C4-2B (cell line): Measurements from ENCODE around the gene SMIM7.
"Not testable (repeated sequence)": the region's sequence is repeated elsewhere in the genome, so short reads cannot be mapped to it uniquely, and the experiment has no call there.

Source experiments
- H3K27ac ChIP-seq: fragments of 450-650 bp; 2 replicates; pipeline ENCODE4 v1.5.1; 2017
- ZFX ChIP-seq: fragments of 450-650 bp; IDR thresholded peaks from 2 replicates; pipeline ENCODE4 v1.6.1; 2017
- TF ChIP-seq, protein P1 (sequence below): fragments of 450-650 bp; conservative IDR thresholded peaks from 2 replicates; pipeline ENCODE4 v1.5.1; 2017; ENCODE audit warnings: mild to moderate bottlenecking

Gene SMIM7

DNA sequence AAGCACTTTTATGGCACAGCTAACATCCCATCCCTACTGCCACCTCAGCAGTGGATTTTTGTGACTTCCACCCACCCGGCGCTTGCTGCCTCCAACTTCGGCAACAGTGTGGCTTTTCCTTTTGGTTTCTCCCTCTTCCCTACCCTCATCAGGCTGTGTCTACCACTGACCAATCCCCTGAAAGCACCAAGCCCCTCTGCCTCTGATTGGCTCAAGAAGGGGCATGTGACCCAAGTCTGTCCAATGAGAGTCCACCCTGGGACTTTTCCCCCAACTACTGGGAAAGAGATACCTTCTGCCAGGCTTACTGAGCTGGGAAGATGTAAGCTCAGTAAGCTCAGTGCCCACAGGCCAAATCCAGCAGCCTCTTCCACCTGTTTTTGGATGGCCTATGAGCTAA lies 5.8 kb downstream of the SMIM7 start:
- no peak overlapping the region for H3K27ac ChIP-seq

DNA sequence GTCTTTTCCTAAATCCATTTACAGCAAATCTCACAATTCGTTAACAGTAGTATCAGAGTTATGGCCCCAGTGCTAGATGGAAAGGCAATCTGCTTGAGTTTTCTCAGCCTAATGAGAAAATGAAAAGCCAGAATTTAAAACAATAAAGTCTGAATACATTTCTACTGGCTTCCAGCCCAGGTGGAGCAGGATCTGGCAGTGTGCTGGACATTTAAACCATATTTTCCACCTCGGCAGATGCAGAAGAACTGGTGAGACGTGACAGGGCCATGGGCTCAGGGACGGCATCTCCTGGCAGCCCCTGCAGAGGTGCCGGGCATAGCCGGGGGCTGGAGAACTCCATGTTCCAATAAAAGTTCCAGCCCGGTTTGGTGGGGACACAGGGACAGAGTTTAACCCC lies 7.1 kb downstream of the SMIM7 start:
- TF ChIP-seq, protein P1, sequence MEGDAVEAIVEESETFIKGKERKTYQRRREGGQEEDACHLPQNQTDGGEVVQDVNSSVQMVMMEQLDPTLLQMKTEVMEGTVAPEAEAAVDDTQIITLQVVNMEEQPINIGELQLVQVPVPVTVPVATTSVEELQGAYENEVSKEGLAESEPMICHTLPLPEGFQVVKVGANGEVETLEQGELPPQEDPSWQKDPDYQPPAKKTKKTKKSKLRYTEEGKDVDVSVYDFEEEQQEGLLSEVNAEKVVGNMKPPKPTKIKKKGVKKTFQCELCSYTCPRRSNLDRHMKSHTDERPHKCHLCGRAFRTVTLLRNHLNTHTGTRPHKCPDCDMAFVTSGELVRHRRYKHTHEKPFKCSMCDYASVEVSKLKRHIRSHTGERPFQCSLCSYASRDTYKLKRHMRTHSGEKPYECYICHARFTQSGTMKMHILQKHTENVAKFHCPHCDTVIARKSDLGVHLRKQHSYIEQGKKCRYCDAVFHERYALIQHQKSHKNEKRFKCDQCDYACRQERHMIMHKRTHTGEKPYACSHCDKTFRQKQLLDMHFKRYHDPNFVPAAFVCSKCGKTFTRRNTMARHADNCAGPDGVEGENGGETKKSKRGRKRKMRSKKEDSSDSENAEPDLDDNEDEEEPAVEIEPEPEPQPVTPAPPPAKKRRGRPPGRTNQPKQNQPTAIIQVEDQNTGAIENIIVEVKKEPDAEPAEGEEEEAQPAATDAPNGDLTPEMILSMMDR: no peak
- no peak for TF ChIP-seq ZFX
- no peak overlapping the region for H3K27ac ChIP-seq

More for the DNA sequence above, 5.8 kb downstream of the SMIM7 start:
- TF ChIP-seq ZFX: no peak
- TF ChIP-seq, protein P1: no peak

DNA sequence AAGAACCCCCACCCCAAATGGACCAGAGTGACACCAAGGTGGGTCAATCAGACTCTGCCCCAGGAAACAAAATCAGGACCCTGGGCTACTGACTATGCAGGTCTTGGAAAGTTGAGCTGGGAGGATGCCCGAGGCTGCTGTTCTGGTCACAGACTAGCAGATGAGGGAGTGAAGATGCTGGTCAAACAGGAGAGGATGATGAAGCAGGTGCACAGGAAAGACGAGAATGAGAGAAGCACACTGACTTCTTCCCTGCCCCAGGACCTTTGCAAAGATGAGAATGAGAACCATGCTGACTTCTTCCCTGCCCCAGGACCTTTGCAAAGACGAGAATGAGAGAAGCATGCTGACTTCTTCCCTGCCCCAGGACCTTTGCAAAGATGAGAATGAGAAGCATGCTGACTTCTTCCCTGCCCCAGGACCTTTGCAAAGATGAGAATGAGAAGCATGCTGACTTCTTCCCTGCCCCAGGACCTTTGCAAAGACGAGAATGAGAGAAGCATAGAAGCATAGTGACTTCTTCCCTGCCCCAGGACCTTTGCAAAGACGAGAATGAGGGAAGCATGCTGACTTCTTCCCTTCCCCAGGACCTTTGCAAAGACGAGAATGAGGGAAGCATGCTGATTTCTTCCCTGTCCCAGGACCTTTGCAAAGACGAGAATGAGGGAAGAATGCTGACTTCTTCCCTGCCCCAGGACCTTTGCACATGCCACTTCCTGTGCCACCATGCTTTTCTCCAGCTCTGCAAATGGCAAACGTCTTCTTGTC lies 8.3 kb downstream of the SMIM7 start:
- not testable (repeated sequence) for H3K27ac ChIP-seq

DNA sequence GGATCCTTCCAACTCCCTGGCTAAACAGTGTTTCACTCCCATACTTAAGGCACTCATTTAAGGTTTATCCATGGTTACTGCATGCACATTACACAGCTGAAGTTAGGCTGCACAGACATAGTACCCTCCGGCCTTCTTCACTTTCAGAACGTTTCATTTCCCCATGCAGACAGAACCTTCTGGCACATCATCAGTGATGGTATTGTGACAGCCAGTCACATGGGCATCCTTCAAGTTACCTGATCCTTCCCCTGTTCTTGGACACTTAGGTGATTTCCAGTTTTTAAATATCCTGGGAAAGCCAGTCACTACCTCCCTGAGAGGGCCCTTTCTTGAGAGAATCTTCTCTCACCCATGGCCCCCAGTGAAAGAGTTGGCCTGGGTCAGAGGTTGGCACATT lies 9.1 kb downstream of the SMIM7 start:
- H3K27ac ChIP-seq: no peak overlapping the region
- TF ChIP-seq, protein P1: no peak
- no peak for TF ChIP-seq ZFX

DNA sequence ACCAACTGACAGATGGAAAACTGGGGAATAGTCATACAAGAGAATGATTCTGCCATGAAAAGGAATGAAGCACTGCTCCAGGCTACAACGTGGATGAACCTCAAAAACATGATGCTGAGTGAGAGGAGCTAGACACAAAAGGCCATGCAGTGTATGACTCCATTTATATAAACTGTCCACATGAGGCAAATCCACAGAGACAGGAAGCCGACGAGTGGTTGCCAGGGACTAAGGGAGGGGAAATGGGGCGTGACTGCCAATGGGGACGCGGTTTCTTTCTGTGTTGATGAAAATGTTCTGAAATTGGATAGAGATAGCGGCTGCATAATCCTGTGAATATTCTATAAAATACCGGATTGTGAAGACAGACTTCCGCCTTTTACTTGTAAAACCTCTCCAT lies 10.2 kb downstream of the SMIM7 start:
- no peak overlapping the region for H3K27ac ChIP-seq
- no peak for TF ChIP-seq ZFX
- TF ChIP-seq, protein P1: no peak

DNA sequence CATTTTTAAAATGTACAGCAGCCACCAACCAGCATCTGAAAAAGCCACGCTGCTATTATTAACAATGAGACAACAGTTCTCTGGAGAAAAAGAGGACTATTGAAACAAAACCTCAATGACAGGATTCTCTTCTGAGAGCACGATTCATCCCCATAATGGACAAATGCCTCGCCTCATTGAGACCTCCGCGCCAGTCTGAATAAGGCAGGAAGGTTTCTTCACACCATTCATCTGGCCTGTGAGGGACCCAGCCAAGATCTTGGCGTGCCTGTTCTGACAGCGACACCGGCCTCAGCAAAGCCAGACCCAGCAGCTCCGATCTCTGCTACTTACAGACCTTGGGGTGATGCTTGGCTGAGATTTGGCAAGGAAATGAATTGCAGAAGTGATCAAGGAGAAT lies 14.8 kb downstream of the SMIM7 start:
- no peak overlapping the region for H3K27ac ChIP-seq
- TF ChIP-seq, protein P1: no peak
- no peak for TF ChIP-seq ZFX

DNA sequence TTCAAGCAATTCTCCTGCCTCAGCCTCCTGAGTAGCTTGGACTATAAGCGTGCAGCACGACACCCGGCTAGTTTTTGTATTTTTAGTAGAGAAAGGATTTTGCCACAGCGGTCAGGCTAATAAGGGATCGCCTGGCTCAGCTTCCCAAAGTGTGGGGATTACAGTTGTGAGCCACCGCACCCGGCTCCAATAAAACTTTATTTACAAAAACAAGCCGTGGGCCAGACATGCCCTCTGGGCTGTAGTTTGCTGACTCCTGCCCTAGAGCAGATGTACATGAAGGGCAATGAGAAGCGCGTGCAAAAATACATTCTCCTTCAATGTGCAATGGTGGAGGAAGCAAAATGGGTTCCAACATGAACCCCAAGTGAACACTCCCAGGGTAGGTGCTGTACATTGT lies 18.2 kb downstream of the SMIM7 start:
- no peak overlapping the region for H3K27ac ChIP-seq
- no peak for TF ChIP-seq ZFX
- TF ChIP-seq, protein P1: no peak

DNA sequence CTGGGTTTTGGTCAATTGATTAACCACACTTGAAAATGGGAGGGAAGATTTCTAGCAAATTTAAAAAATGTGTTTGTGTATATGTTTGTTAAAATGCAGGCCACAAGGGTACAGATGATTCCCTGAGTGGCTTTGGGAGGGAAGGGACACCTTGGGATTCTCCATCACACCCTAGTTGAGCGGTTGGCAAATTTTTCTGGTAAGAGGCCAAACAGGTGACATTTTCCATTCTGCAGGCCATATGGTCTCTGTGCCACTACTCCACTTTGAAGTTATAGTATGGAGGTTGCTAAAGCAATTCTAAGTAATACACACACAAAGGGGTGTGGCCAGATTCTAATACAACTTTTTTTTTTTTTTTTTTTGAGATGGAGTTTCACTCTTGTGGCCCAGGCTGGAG lies 19.0 kb downstream of the SMIM7 start:
- H3K27ac ChIP-seq: no peak overlapping the region
- no peak for TF ChIP-seq ZFX
- TF ChIP-seq, protein P1: no peak
